Measurements from ENCODE around the gene RNMT.
A peak's percentile ranks its signal among the peaks of the same experiment; 100 is the strongest.
"Not testable (repeated sequence)": the region's sequence is repeated elsewhere in the genome, so short reads cannot be mapped to it uniquely, and the experiment has no call there.

RNMT gene

DNA sequence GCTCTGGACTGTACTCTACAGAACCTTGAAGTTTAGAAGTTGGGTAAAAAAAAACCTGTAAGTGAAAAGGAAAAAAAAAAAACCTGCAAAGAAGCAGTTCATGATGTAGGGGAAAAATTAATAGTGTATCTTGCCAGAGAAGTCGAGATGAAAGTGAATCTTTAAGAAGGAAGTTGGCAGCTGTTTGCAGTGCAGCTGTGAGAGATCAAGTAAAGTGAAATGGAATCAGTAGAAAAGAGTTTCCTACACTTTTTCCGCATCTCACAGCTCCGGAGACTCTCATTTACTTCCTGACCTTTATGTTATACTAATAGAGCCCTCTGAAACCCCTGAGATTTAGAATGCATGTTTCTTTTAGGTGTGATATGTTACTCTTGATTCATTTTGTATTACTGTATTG, 19.2 kb downstream of the RNMT start:
- no peak for DNase-seq

DNA sequence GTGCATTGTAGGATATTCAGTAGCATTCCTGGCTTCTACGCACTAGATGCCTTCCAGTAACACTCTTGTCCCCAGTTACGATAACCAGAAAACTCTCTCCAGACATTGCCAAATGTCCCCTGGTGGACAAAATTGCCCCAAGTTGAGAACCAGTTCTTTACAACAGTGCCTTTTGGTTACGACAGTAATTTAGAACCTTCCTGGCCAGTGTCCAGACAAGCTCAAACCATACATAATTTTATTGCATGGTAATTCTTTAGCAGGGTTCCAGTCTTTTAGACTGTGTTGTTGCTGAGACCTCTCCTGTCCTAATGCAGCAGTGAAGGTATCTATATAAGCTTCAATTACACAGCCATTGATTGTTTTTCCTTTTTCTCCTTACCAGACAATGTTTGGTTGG, 20.2 kb downstream of the RNMT start:
- no peak for DNase-seq

DNA sequence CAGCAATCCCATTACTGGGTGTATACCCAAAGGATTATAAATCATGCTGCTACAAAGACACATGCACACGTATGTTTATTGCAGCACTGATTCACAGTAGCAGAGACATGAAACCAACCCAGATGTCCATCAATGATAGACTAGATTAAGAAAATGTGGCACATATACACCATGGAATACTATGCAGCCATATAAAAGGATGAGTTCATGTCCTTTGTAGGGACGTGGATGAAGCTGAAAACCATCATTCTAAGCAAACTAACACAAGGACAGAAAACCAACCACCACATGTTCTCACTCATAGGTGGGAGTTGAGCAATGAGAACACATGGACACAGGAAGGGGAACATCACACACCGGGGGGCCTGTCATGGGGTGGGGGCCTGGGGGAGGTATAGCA, 25.1 kb downstream of the RNMT start:
- not testable (repeated sequence) for DNase-seq

DNA sequence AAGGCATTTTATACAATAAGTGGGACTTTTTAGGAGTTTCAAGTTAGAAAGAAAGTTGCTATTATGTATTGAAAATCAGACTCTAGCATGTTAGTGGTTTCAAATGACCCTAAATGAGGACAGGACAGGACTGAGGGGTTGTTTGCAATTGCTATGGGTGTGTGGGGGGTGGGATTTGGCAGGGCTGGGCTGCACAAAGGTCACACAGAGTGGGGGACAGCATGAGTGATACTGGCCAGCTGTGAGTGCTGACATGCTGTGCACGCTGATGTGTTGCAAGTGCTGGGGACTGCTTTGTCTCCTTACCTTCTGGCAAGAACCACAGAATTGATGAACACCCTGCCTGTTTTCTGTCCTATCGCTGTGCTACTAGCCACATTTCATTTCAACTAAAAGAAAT, 29.8 kb downstream of the RNMT start:
- no peak for DNase-seq

DNA sequence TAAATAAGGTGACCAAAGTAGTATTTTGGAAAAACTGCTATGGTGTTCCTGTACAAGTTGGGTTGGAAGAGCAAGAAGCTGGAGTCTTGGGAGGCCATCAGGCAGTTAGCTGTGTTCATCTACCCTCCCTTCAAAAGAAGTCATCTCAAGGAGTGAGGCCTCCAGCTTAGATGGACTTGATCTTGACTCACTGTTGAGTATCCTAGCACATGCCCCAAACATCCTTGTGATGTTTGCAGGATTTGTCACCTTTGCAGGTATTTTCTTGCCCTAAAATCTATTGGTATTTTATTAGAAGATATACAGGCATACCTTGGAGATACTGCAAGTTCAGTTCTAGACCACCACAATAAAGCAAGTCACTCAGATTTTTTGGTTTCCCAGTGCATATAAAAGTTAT, 30.2 kb downstream of the RNMT start:
- DNase-seq: no peak

DNA sequence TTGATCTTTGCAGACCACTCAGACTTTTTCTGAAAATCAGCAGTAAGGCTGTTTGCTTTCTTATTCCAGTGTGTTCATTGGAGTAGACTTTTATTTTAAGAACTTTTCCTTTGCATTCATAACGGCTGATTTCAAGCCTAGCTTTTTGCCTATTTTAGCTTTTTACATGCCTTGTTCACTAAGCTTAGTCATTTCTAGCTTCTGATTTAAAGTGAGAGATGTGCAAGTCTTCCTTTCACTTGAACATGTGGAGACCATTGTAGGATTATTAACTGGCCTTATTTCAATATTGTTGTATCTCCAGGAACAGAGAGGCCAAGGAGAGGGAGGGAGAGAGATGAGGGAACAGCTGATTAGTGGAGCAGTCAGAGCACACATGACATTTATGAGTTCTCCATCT, 32.1 kb downstream of the RNMT start:
- no peak for DNase-seq

DNA sequence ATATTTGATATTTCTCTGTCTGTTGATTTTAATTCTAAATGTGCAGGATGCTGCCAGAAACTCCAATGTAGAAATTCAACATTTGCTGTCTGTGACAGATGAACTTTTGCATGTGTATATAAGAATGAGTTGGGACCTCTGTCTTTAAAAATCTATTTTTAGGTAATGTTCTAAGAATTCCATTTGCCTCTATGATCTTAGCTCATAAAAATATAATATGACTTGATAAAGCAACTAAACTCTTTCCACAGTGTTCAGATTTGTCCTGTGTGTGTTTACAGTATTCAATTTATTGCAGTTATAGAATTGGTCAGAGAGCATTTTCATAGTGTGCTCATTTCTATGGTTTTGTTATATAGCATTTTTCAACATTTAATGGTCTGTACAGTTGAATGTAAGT, 33.6 kb downstream of the RNMT start:
- no peak for DNase-seq

DNA sequence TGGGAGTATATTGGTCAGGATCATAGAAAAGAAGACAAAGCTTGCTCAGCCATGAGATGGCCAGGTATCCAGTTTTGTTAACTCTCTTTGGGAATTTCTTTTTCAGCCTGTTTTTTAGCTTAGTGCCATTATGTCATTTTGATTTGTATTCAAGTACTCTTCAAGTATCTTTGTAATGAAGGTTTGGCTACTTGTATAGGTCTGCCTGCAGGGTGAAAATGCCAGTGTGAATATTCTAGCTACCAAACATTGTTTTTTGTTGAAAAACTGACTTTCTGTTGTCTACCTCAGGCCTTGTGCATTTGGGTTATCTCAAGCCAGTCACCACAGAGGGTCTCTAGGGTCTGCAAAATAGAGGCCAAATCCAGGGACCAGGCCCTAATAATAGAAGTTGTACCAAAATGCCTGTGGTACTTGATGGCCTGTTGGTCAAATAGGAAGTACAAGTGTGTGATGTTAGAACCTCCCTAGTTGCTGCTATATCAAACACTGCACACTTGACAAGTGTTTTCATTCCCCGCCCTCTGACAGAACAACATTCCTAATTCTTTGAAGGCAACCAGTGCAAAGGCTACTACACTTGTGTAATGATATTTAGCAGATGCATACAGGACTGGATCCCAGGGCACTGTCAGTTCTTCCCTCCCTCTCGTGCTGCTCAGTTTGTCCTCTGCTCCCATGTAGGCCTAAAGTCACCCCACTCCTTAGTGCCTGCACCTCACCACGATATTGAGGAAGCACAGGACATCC, 36.4 kb downstream of the RNMT start:
- no peak for DNase-seq

DNA sequence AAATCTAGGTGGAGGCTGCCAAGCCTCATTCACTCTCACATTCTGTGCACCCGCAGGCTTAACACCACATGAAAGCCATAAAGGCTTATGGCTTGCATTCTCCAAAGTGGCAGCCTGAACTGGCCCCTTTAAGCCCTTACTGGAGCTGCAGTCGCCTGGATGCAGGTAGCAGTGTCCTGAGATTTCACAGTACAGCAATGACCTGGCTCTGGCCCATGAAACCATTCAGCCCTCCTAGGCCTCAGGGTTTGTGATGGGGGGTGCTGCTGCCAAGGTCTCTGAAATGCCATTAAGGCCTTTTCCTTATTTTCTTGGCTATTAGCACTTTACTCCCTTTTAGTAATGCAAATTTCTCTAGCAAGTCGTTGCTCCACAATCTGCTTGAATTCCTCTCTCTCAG, 48.6 kb downstream of the RNMT start:
- no peak for DNase-seq

DNA sequence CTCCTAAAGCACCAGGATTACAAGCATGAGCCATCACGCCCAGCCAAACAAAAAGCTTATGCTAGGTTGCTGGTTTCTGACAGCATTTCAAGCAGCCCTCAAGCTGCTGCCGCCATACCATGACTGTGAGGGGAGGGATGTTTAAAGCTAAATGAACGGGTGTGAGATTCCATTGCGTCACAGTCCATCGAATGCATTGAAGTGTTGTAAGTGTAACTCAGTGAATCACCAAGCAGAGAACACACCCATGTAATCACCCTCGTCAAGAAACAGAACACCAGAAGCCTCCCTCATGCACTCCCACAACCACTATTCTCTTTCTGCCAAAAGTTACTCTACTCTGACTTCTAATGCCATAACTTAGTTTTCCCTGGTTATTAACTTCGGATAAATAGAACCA, 64.7 kb downstream of the RNMT start:
- no peak for DNase-seq

DNA sequence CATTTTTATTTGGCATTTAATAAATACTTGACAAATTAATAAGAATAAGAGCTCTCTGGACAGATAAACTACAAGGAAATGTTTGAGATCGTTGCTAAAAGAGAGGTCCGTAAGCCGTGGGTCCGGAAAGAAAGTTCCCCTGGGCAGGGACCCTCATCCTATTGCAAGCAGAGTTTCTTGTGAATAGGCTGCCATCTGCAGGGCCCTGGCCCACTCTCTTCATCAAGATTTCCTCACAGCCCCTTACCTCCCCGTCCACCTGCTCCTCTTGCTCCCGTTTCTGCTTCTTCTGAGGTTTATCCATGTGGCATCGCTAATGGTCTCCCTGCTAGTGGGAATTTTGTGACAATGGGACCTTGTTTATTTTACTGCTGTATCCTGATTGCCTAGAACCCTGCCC, 67.3 kb downstream of the RNMT start:
- no peak for DNase-seq

DNA sequence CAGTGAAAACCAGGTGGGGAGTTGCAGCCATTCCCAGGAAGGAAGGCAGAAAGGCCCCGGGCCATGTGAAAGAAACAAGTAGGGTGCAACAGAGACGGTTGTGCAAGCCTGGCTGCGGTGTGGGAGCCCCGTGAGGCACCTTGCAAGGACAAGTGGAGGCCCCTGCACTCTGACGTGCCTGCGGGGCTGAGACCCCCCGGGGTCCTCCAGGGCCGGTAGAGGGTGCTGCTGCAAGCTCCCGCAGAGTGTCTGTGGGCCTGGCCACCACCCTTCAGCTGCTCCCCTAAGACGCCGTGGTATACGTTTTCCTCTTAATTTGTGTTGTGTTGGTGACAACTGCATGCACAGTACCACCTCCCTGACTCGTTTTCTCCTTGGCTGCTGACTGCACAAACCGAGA, 70.0 kb downstream of the RNMT start:
- no peak for DNase-seq

DNA sequence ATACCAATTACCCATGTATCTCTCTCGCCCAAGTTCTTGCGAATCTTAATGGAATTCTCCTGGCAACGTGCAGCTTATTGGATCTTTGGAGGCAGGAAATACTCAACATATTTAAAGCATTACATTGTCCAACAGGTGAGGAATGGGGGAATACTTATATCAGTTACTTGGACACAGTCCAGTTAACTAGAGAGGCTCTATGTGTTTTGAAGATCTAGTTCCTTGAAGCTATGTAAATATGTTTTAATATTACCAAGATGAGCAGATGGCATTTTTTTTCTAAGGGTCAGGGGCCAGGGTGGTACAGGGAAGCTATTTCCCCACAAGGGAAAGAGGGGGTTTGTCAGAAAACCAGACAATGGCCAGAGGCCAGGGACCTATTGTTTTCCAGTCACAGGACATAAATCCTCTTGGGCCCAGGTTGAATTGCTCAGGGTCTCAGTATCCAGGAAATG, 70.7 kb downstream of the RNMT start:
- DNase-seq: no peak

DNA sequence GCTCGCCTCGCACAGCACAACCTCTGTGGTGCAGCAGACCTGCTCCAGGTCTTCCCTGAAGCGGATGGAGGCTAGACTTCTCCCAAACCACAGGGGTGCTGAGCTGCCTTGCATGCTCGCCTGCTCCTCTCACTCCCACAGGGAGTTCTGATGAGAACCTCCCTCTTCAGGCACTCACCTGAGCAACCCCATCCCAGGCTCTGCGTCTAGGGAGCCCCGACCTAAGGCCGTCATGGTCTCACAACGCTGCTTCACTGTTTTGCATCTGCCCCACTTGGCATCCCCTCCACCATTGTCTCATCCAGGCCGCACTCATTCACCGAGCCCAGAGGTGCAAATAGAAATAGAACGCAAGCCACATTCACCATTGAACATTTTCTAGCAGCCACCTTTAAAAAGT, 72.9 kb downstream of the RNMT start:
- DNase-seq: no peak

DNA sequence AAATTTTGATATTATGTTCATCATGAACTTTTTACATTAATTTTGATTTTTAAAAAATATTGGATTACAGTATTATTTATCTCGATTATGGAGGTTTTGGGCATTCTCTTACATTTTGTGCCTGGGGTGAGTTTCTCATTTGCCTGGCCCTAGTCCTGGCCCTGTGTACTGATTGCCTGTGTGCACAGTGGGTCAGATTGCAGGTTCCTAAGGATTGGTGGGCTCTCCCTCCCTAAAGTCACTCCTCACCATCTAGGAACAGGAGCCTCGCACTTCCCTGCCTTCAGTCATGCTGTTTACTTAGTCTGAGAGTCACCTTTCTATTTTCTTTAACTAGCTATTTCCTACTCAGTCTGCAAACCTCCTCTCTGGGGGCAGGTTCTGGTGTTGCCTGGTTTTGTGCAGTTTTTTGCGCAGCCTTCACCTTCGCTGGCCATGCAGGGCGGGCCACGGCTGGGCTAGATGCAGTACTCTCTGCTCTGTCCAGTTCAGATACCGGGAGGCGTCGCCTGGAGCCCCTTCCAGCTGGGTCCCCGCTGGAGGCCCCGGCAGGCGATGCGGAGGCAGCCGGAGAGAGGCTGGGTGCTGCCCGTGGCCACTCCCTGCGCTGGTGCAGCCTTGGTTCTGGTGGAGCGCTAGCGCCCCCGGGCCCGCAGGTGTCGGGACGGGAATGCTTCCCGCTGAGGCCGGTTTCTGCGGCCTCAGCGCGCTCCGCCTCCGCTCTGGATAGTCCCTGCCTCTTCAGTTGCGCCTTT, 74.2 kb downstream of the RNMT start:
- peak; percentile 6 for DNase-seq

DNA sequence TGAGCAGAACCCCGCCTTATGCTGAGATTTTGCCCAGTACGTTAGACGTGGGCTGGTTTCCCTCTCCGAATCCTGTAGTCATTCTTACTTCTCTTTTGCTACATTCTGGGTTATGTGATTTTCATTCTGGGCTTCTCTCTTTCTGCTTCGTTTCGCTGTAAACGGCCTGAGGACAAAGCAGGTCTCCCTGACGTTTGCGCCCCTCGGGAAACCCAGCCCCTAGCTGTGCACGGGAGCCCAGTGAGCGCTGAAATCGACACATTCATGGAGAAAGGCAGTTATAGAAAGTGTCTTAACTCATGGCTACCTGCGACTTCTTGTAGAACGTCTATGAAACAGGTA, 74.8 kb downstream of the RNMT start:
- DNase-seq: no peak

DNA sequence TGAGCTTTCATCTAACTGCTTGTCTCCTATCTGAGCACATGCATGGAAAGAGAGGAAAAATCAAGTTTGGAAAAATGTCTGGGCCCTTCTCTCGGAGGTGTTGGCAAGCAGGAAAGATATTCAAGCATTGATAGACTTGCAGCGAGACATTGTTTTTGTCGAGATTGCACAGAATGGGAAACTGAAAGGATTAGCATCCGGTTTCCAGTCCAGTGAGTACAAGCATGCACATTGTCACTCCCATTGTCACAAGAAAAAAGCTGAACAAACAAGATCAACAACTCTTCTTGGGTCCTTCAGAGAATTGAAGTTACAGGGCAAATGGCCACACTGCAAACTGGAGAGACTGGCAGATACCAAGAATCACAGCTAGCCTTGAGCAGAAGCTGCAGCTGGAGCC, 77.8 kb downstream of the RNMT start:
- no peak for DNase-seq

DNA sequence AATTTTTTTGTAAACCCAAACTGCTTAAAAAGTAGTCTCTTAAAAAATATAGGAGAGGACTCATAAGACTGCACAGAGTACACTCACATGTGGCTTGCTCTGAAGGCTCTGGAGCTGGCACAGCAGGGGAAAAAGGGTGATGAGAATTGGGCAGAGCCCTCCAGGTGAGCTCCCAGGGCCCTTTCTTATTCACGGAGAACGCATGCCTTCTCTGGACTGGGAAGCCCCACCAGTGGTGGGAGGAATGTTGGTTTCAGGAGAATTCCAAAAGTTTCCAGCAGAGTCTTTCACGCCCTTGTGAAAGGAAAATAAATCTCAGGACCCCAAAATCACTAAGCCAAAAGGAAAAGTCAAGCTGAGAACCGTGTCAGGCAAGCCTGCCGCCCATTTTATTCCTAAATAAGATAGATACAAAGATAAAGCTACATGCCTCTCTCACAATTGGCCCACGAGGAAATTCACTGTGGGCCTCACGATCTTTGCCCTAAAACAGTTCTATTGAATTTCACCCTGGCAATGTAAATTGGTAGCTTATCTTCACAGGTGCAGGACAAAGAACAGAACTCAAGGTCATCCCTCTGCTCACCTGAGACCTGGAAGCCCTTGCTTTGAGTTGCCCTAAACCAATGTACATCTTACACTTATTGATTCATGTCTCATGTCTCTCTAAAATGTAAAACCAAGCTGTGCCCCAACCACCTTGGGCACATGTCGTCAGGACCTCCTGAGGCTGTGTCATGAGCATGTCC, 82.0 kb downstream of the RNMT start:
- no peak for DNase-seq

DNA sequence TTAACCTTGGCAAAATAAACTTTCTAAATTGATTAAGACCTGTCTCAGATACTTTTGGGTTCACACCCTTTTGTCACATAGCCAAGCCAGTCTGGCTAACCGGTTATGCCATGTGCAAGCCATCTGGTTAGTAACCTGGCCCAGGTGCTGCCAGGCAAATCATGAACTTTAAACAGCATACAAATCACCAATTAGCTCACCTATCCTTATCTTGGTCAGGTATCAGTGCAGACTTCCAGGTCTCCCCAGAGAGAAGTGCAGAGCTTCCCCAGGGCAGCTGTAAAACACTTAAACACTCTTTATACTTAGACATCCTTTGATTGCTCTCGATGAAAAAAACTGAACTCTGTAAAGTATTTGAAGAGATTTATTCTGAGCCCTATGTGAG, 82.6 kb downstream of the RNMT start:
- no peak for DNase-seq

DNA sequence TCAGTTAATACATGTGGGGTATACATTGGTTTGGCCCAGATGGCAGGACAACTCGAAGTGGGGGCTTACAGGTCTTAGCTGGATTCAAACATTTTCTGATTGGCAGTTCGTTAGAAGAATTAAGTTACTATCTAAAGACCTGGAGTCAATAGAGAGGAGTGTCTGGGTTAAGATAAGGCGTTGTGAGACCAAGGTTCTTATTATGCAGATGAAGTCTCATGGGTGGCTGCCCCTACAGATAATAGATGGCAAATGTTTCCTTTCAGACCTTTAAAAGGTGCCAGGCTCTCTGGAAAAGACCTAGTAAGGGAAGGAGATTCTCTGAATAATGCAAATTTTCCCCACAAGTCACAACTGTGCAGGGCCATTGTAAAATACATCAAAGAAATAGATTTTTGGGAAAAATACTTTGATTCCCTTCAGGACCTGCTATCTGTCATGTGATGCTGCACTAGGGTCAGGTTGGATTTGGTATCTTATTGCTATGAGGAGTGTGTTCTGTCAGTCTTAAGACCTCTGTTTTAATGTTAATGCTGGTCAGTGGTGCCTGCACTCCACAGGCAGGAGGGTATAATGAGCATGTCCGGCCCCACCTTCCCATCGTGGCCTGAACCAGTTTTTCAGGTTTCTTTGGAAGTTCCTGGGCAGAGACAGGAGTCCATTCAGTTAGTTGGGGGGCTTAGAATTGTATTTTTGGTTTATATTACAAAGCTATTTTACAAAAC, 83.2 kb downstream of the RNMT start:
- DNase-seq: no peak

DNA sequence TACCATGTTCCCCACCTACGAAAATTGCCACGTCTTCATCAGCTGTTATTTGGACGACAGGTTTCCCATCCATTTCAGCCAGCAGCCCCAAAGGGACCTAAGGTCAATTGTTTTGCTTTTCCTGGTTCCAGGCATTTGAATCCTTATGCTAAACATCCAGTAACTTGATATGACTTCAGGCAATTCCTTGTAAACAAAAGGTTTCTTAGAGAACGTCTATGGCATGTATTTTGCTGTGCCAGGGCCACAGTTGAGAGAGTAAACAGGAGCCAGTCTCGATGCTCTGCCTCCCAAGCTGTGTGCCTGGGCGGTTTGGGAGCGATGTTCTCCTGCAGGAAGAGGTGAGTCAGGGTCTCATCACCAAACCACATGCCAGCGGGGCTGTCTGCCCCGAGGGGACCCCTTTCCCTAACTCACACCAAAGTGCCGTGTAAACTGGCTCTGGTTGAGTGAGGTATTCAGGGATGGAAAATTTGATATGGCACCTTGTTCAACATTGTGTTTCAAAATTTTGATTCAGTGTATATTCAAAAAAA, 84.5 kb downstream of the RNMT start:
- no peak for DNase-seq

DNA sequence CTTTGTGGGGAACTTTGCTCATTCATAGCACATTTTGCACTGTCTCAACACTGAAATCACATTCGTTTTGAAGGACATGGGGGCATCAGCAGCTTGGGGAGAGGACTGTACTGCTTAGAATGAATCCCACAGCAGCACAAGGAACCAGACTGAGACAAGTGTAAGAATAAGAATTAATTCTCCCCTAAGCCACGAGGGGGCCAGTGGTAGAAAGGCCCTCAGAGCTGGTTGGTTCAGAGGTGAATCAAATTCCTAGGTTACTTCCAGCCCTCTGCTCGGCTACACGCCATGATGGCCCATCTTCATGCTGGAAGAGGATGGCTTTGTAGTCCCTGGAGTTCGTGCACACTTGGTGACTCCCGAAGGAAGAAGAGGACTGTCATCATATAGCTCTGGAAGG, 85.5 kb downstream of the RNMT start:
- no peak for DNase-seq

DNA sequence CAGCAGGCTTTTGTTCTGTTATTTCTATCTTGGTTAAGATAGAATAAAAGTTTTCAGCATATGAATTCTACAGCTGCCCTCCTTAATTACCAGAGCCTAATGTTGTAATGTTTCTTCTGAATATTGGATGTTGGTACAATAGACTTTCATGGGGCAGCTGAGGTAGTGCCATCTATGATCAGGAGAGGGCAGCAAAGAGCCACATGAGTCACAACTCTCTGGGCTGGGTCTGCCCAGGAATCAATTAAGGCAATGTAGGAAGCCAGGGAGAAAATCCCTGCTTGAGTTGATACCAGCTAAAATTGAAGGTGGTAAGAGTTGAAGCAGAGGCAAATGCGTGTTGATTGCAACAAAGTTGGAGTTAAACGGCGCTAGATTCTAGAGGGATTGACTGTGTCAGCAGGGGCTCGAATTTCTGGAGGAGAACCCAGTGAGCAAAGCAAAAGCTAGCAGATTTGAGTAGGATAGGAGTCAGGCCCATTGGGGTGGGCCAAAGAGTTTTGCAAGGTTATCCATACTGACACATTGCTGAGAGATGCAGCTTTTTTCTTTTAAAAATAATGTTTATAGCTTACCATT, 86.9 kb downstream of the RNMT start:
- DNase-seq: peak; percentile 6
